GM13977 (cell line): ENCODE data around the gene C5orf46.

ENCODE experiments used
- DNase-seq: peaks from one replicate; pipeline ENCODE4 v3.0.0; 2012; ENCODE audit warnings: low spot score
- in situ Hi-C: fragments of 300-500 bp; cut with MboI; formaldehyde crosslinking; loops from one replicate; pipeline ENCODE4 v1.12.0; 2022; ENCODE audit warnings: low sequenced_read_pairs, low pct_unique_long_range_greater_than_20kb, mixed read lengths, inconsistent platforms; ENCODE audit not compliant: unreplicated experiment
- TF ChIP-seq, protein P1 (sequence below): IDR thresholded peaks from 2 replicates; pipeline ENCODE4 v1.5.1; 2012; ENCODE audit warnings: mild to moderate bottlenecking, control low read depth; ENCODE audit not compliant: insufficient read depth; ENCODE audit errors: extremely low read depth, missing control alignments

The C5orf46 gene

DNA sequence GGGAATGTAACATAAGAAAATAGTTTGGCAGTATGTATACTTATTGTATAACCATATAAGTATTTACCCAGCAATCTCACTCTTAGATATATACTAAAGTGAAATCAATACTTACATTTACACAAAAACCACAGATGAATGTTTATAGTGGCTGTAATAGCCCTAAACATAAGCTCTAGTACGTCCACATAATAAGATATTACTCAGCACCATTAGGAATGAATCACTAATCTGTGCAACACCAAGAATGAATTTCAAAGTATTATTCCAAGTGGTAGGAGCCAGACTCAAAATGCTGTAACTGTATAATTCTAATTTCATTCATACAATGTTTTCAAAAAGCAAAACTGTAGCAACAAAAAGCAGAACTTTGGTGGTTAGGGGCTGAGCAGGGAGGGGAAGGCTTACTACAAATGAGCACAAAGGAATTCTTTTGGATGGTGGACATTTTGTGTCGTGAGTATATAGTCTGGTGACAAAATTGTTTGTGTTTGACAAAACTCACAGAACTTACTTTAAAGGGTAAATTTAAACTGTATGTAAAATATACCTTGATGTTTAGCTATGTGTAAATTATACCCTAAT is 11.9 kb upstream of the C5orf46 start:
- in situ Hi-C loops = no loop called here
- TF ChIP-seq, protein P1, sequence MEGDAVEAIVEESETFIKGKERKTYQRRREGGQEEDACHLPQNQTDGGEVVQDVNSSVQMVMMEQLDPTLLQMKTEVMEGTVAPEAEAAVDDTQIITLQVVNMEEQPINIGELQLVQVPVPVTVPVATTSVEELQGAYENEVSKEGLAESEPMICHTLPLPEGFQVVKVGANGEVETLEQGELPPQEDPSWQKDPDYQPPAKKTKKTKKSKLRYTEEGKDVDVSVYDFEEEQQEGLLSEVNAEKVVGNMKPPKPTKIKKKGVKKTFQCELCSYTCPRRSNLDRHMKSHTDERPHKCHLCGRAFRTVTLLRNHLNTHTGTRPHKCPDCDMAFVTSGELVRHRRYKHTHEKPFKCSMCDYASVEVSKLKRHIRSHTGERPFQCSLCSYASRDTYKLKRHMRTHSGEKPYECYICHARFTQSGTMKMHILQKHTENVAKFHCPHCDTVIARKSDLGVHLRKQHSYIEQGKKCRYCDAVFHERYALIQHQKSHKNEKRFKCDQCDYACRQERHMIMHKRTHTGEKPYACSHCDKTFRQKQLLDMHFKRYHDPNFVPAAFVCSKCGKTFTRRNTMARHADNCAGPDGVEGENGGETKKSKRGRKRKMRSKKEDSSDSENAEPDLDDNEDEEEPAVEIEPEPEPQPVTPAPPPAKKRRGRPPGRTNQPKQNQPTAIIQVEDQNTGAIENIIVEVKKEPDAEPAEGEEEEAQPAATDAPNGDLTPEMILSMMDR = no peak
- no peak for DNase-seq

DNA sequence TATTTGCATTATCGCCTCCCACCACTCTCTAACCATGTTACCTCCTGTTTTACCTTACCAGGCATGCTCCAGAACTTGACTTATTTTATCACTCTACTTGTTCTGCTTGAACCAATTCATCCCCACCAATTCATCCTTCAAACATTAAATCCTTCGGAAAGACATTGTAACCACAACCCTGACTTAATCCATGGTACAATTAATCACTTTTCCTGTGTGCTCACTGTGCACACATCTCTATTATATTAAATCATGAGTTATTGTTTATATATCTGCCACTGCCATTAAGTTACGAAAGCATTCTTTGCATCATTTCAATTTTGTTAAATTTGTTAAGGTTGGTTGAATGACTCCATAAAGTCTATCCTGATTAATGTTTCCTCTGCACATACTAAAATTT is 7.4 kb upstream of the C5orf46 start:
- no peak for DNase-seq
- TF ChIP-seq, protein P1 = no peak
- in situ Hi-C loops = no loop called here

DNA sequence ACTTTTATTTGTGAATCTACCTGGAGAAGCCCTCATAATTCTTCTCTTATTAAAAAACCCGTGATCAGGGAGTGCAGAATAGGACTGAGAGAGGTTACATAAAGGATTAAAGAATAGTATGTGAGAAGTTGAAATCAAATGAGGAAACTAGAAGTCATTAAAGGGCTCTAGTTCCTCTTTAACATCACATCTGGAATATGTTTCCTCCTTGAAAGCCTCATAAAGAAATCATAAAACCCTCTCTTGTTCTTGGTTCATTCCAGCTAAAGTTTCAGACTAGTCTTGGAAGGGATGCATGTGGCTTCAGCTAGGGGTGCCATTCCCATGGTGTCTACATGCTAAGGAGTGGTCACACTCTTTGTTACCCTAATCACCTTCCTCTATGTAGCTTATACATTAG is 5.7 kb upstream of the C5orf46 start:
- no peak for DNase-seq
- TF ChIP-seq, protein P1 = no peak
- in situ Hi-C loops = no loop called here

DNA sequence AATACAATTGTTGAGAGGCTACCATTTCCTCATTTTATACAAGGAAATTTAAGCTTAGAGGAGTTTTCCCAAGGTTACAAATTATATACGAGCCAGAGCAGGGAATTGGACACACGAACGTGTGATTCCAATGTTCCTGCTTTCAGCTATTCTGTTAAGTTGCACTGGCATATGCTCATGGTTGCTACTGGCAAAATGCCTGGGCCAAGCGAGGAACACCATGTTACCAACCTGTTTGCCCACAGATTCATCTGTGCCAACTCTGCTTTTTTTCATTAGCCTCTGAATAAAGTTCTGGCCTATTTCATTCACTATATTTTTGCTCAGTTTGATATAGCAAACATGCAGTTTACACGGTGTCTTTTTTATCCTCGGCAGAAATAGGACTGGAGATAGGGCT is 5.1 kb upstream of the C5orf46 start:
- TF ChIP-seq, protein P1 = no peak
- in situ Hi-C loops = no loop called here
- DNase-seq = no peak

DNA sequence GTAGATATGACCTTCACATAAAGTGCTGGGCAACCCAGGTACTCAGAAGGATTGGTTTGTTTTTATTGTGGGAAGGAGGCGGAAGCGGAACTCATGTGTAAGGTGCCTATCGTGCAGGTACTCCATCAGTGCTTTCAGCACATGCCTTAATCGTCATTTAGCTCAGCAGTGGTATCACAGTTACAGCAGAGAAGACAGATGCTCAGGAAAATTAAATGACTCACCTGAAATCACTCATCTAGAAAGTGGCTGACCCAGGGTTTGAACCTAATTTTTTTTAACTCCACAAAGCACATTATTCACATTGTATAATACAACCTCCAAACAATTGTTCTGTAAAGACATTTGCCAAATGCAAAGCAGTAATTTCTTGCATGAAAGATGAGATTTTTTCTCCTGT is 2.2 kb downstream of the C5orf46 start:
- TF ChIP-seq, protein P1 = no peak
- in situ Hi-C loops = no loop called here
- DNase-seq = no peak

DNA sequence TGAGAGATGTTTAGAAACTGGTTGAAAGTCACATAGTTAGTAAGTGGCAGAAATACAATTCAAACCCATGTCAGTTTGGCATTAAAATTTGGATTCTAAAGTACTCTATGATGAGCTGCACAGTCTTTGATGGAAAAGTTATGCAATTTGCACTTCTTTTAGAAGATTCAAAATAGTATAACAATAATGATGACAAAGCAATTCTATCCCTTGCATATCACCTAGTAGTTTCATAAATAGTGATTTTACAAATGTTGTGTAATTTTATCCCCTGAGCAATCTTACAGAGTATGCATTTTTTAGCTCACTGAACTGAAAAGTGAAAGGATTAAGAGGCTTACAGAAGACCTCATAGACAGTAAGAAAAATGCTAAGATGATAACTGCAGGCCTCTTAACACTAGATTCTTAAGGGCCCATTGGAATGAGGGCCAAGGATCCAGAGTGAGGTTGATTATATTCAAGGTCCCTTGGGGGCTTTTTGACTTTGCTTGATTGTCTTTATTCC is 3.7 kb downstream of the C5orf46 start:
- in situ Hi-C loops = no loop called here
- TF ChIP-seq, protein P1 = no peak

More for the DNA sequence above, 3.7 kb downstream of the C5orf46 start:
- DNase-seq = no peak
